G401 (cell line): Measurements from ENCODE around the gene NPC1L1. TPM values are rescaled to one million over a fixed set of nuclear protein-coding genes. Genes with fewer than 3 reads are reported as not detected.
A peak's percentile ranks its signal among the peaks of the same experiment; 100 is the strongest.
"Not testable (repeated sequence)": the region's sequence is repeated elsewhere in the genome, so short reads cannot be mapped to it uniquely, and the experiment has no call there.

Source experiments
- DNase-seq: peaks from one replicate; pipeline ENCODE4 v3.0.0-alpha.2; 2015; ENCODE audit warnings: low spot score
- in situ Hi-C: cut with HindIII; loops from 2 replicates; pipeline ENCODE4 v1.10.0; 2016; ENCODE audit warnings: low sequenced_read_pairs, mixed read lengths
- total RNA-seq: library from RNA; depleted of rRNA; stranded (reverse); fragments of >200 nt; shearing (Covaris generic); gene quantifications from 2 replicates; pipeline ENCODE4 v1.2.3, GENCODE V29; 2014

Gene NPC1L1
- total RNA-seq, 1 experiment from 2014 or later = not detected

- in situ Hi-C loops = no loop called here
Observed at GRCh38 chr7:44515590-44516268, 25.4 kb downstream of the NPC1L1 start.

GRCh38 chr7:44512736-44513135, 28.4 kb downstream of the NPC1L1 start:
- DNase-seq = no peak
- in situ Hi-C loops = no loop called here

More at GRCh38 chr7:44515590-44516268, 25.4 kb downstream of the NPC1L1 start:
- DNase-seq = no peak

- no peak for DNase-seq
- in situ Hi-C loops = no loop called here
Observed at GRCh38 chr7:44511863-44512468, 29.2 kb downstream of the NPC1L1 start.

- in situ Hi-C loops = no loop called here
- DNase-seq = no peak
Observed at GRCh38 chr7:44511236-44511635, 29.9 kb downstream of the NPC1L1 start.

GRCh38 chr7:44508328-44509030, 32.7 kb downstream of the NPC1L1 start:
- no peak for DNase-seq
- in situ Hi-C loops = no loop called here

GRCh38 chr7:44506592-44507288, 34.4 kb downstream of the NPC1L1 start:
- in situ Hi-C loops, DNase-seq: not testable (repeated sequence)

GRCh38 chr7:44505595-44505994, 35.5 kb downstream of the NPC1L1 start:
- in situ Hi-C loops = no loop called here

GRCh38 chr7:44498230-44498954, 42.7 kb downstream of the NPC1L1 start:
- in situ Hi-C loops = no loop called here
- DNase-seq = no peak

More at GRCh38 chr7:44505595-44505994, 35.5 kb downstream of the NPC1L1 start:
- no peak for DNase-seq

GRCh38 chr7:44497155-44498027, 43.7 kb downstream of the NPC1L1 start:
- no peak for DNase-seq
- in situ Hi-C loops = no loop called here

GRCh38 chr7:44496385-44496784, 44.7 kb downstream of the NPC1L1 start:
- in situ Hi-C loops = no loop called here
- DNase-seq = no peak

- DNase-seq = no peak
- in situ Hi-C loops = no loop called here
Observed at GRCh38 chr7:44494960-44495359, 46.2 kb downstream of the NPC1L1 start.

GRCh38 chr7:44491229-44491628, 49.9 kb downstream of the NPC1L1 start:
- DNase-seq = no peak
- in situ Hi-C loops = no loop called here

- DNase-seq = peak; percentile 88
- in situ Hi-C loops = no loop called here
Observed at GRCh38 chr7:44490351-44491200, 50.6 kb downstream of the NPC1L1 start, which contains the start of gene NUDCD3. Gene NUDCD3 (minus strand): TSS chr7:44490658. CDS start chr7:44490600, 58 bp downstream.

GRCh38 chr7:44489955-44490350, 51.2 kb downstream of the NPC1L1 start:
- DNase-seq = no peak
- in situ Hi-C loops = no loop called here

GRCh38 chr7:44488955-44489354, 52.2 kb downstream of the NPC1L1 start:
- no peak for DNase-seq
- in situ Hi-C loops = no loop called here

- DNase-seq = peak; percentile 11
- in situ Hi-C loops = no loop called here
Observed at GRCh38 chr7:44486693-44487092, 54.4 kb downstream of the NPC1L1 start.

GRCh38 chr7:44486001-44486400, 55.1 kb downstream of the NPC1L1 start:
- in situ Hi-C loops = no loop called here
- DNase-seq = no peak
